Left ventricle myocardium superior (tissue), 1 donor: ENCODE data around the gene DCTD. TPM values are rescaled to one million over a fixed set of nuclear protein-coding genes. Genes with fewer than 3 reads are reported as not detected.
"Not testable (repeated sequence)": the region's sequence is repeated elsewhere in the genome, so short reads cannot be mapped to it uniquely, and the experiment has no call there.

Experiments used
- ATAC-seq: fragments of 200-7000 bp; cut with Tn5 transposase; one replicate; pipeline ENCODE4 v1.9.1; 2020; ENCODE audit warnings: mild to moderate bottlenecking, moderate library complexity
- DNase-seq: peaks from one replicate; pipeline ENCODE4 v3.0.0-alpha.2; 2020
- intact Hi-C: fragments of 100-400 bp; cut with micrococcal nuclease; formaldehyde crosslinking; loops from one replicate; pipeline ENCODE4 v1.11.0; 2022
- total RNA-seq: library from RNA; stranded (reverse); fragmentation: NEBNext Ultra II Directional; extraction: Animal tissue kit (Norgen Biotek cat#: 25700); gene quantifications from one replicate; pipeline ENCODE4 v1.2.1, GENCODE V29; 2021
- donor health status: DM: no; HTN: yes; CAD: no; lungs with severe emphysema.

DCTD gene
- total RNA-seq, 1 donor from 2014 or later, result 43.8 TPM

- intact Hi-C loops, result loop anchor here (10.0 kb wide), 1 partner anchor 439 kb away; no protein-coding TSS in a partner anchor
- ATAC-seq (no peak), DNase-seq (no peak)
Observed at GRCh38 chr4:182923796-182924340, 6.7 kb upstream of the DCTD start.

- intact Hi-C loops, result loop anchor here (10.0 kb wide), 1 partner anchor 439 kb away; no protein-coding TSS in a partner anchor
- no peak for ATAC-seq
Observed at GRCh38 chr4:182923366-182923765, 6.2 kb upstream of the DCTD start.

GRCh38 chr4:182922501-182923284 lies 5.5 kb upstream of the DCTD start:
- ATAC-seq, result no peak
- no peak for DNase-seq
- intact Hi-C loops, result loop anchor here (10.0 kb wide), 1 partner anchor 438 kb away; no protein-coding TSS in a partner anchor

More at GRCh38 chr4:182923366-182923765, 6.2 kb upstream of the DCTD start:
- no peak for DNase-seq

- intact Hi-C loops, result loop anchor here (10.0 kb wide), 1 partner anchor 437 kb away; no protein-coding TSS in a partner anchor
- ATAC-seq (no peak), DNase-seq (no peak)
Observed at GRCh38 chr4:182921608-182922007, 4.4 kb upstream of the DCTD start.

GRCh38 chr4:182920676-182921075 lies 3.5 kb upstream of the DCTD start:
- intact Hi-C loops, result loop anchor here (10.0 kb wide), 1 partner anchor 436 kb away; no protein-coding TSS in a partner anchor
- no peak for DNase-seq
- ATAC-seq, result no peak

- intact Hi-C loops, result no loop called here
- no peak for DNase-seq
- ATAC-seq, result no peak
Observed at GRCh38 chr4:182918791-182919302, 1.7 kb upstream of the DCTD start.

GRCh38 chr4:182918044-182918607 lies 940 bp upstream of the DCTD start:
- no peak for ATAC-seq
- intact Hi-C loops, result no loop called here
- no peak for DNase-seq

GRCh38 chr4:182916483-182917181 lies 554 bp downstream of the DCTD start:
- intact Hi-C loops, result no loop called here
- DNase-seq (peak; percentile 73), ATAC-seq (peak; percentile 63)

- no peak for ATAC-seq
- intact Hi-C loops, result no loop called here
- DNase-seq, result no peak
Observed at GRCh38 chr4:182914357-182914756, 2.8 kb downstream of the DCTD start.

- intact Hi-C loops, result no loop called here
- ATAC-seq, result no peak
- DNase-seq, result no peak
Observed at GRCh38 chr4:182913621-182914020, 3.6 kb downstream of the DCTD start.

GRCh38 chr4:182913036-182913435 lies 4.2 kb downstream of the DCTD start:
- intact Hi-C loops, result no loop called here
- DNase-seq (no peak), ATAC-seq (no peak)

- no peak for ATAC-seq
Observed at GRCh38 chr4:182908124-182908523, 9.1 kb downstream of the DCTD start.

GRCh38 chr4:182907396-182907795 lies 9.8 kb downstream of the DCTD start:
- DNase-seq, result no peak
- intact Hi-C loops, result no loop called here
- no peak for ATAC-seq

More at GRCh38 chr4:182908124-182908523, 9.1 kb downstream of the DCTD start:
- no peak for DNase-seq
- intact Hi-C loops, result no loop called here

- no peak for ATAC-seq
- DNase-seq, result no peak
- intact Hi-C loops, result no loop called here
Observed at GRCh38 chr4:182906786-182907185, 10.4 kb downstream of the DCTD start.

GRCh38 chr4:182905038-182905437 lies 12.1 kb downstream of the DCTD start:
- ATAC-seq (peak; percentile 15), DNase-seq (no peak)
- intact Hi-C loops, result no loop called here

GRCh38 chr4:182904211-182904761 lies 12.9 kb downstream of the DCTD start:
- DNase-seq, result no peak
- intact Hi-C loops, result no loop called here
- peak; percentile 23 for ATAC-seq

GRCh38 chr4:182903013-182903412 lies 14.2 kb downstream of the DCTD start:
- intact Hi-C loops, result no loop called here
- ATAC-seq, result no peak
- DNase-seq, result no peak

GRCh38 chr4:182901337-182901736 lies 15.8 kb downstream of the DCTD start:
- ATAC-seq, result no peak
- intact Hi-C loops, result no loop called here
- no peak for DNase-seq

GRCh38 chr4:182900021-182900420 lies 17.2 kb downstream of the DCTD start:
- DNase-seq, ATAC-seq, intact Hi-C loops: not testable (repeated sequence)
